ENCODE measurements around the gene STK39.

STK39 gene

DNA sequence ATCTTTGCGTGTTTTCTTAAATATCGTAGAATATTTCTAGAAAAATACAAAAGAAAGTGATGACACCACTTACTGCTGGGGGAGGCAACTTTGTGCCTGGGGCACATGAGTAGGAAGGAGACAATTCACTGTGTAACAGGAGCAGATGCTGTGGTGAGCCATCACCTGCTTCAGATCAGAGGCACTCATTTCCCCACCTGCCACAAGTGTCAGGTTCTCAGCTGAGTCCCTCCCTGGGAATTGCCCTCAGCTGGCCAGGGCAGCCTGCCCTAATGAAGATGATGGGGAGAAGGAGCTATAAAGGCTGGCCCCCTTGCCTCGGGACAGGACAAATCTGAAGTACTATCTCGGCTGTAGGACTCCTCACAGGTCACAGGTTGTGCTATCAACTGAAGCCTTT is 322.8 kb downstream of the STK39 start:
- intact Hi-C loops (cut with DNase I; ENCODE audit: low total_unique reads) = no loop called here
- Histone ChIP-seq H3K27ac (no peak overlapping the region), H3K4me1 (no peaks in the 10 kb centered on the region), H3K4me3 (no peak overlapping the region), H3K36me3 (no peaks in the 10 kb centered on the region), H3K27me3 (no peaks in the 10 kb centered on the region), H3K9me3 (no peaks in the 10 kb centered on the region)
- TF ChIP-seq, protein P1, sequence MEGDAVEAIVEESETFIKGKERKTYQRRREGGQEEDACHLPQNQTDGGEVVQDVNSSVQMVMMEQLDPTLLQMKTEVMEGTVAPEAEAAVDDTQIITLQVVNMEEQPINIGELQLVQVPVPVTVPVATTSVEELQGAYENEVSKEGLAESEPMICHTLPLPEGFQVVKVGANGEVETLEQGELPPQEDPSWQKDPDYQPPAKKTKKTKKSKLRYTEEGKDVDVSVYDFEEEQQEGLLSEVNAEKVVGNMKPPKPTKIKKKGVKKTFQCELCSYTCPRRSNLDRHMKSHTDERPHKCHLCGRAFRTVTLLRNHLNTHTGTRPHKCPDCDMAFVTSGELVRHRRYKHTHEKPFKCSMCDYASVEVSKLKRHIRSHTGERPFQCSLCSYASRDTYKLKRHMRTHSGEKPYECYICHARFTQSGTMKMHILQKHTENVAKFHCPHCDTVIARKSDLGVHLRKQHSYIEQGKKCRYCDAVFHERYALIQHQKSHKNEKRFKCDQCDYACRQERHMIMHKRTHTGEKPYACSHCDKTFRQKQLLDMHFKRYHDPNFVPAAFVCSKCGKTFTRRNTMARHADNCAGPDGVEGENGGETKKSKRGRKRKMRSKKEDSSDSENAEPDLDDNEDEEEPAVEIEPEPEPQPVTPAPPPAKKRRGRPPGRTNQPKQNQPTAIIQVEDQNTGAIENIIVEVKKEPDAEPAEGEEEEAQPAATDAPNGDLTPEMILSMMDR (IDR thresholded peaks at IDR 0.05) = no peak
- DNase-seq = no peak

GRCh38 chr2:167916756-167917155 is 330.6 kb downstream of the STK39 start:
- intact Hi-C loops (cut with DNase I; ENCODE audit: low total_unique reads) = no loop called here
- H3K27ac ChIP-seq = no peak overlapping the region

DNA sequence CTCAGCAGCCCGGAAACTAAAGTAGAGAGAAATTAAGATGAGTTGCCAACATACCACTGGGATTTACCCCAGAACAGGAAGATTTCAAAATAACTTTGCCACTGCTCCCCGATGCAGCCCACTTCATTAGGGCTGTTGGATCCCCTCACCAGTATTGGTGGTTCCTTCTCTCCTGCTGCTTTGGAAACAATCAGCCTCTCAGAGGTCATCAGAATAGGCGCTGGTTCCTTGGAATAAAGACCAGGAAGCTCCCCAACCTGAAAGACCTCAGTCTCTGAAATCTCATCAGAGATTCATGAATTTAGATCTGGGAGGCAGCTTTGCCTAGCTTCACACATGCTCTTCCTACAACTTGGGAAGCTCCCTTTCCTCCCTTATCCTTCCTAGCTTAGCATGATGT is 332.4 kb downstream of the STK39 start:
- Histone ChIP-seq H3K36me3 (no peaks in the 10 kb centered on the region), H3K4me1 (no peaks in the 10 kb centered on the region), H3K27ac (no peak overlapping the region), H3K9me3 (no peaks in the 10 kb centered on the region), H3K4me3 (no peak overlapping the region), H3K27me3 (no peaks in the 10 kb centered on the region)
- intact Hi-C loops (cut with DNase I; ENCODE audit: low total_unique reads) = no loop called here
- DNase-seq = no peak
- TF ChIP-seq, protein P1 (IDR thresholded peaks at IDR 0.05) = no peak

More at GRCh38 chr2:167916756-167917155, 330.6 kb downstream of the STK39 start:
- Histone ChIP-seq H3K36me3 (no peaks in the 10 kb centered on the region), H3K4me1 (no peaks in the 10 kb centered on the region), H3K27me3 (no peaks in the 10 kb centered on the region), H3K4me3 (no peak overlapping the region), H3K9me3 (no peaks in the 10 kb centered on the region)
- TF ChIP-seq, protein P1 (IDR thresholded peaks at IDR 0.05) = no peak
- DNase-seq = no peak

- no peak for DNase-seq
- Histone ChIP-seq H3K4me3 (no peak overlapping the region), H3K27ac (no peak overlapping the region), H3K27me3 (no peaks in the 10 kb centered on the region), H3K4me1 (no peaks in the 10 kb centered on the region), H3K9me3 (no peaks in the 10 kb centered on the region), H3K36me3 (no peaks in the 10 kb centered on the region)
- TF ChIP-seq, protein P1 (IDR thresholded peaks at IDR 0.05) = no peak
- intact Hi-C loops (cut with DNase I; ENCODE audit: low total_unique reads) = no loop called here
These were observed 338.6 kb downstream of the STK39 start for GRCh38 chr2:167908786-167909185.

DNA sequence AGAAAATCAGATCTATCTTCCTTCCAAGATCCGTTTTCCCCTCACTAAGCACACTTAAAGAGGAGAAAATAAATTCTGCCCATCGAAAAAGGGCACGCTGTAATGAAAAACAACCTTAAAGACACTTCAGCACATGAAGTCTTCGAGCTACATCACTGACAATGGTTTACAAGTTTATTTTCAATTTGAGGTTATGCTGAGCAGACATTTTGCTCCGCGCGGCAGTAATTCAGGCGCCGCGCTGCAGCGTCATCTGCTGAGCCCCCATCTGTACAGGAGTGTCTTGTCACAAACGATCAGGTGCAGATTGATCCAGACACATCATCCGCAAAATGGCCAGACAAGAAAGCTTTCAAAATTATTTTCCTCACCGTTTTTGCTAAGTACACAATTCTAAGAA is 341.7 kb downstream of the STK39 start:
- no peaks in the 10 kb centered on the region for H3K27me3 ChIP-seq
- H3K36me3 ChIP-seq = no peaks in the 10 kb centered on the region
- no peak overlapping the region for H3K4me3 ChIP-seq
- no peaks in the 10 kb centered on the region for H3K4me1 ChIP-seq
- DNase-seq = no peak
- TF ChIP-seq, protein P1 (IDR thresholded peaks at IDR 0.05) = no peak
- intact Hi-C loops (cut with DNase I; ENCODE audit: low total_unique reads) = no loop called here
- no peak overlapping the region for H3K27ac ChIP-seq
- no peaks in the 10 kb centered on the region for H3K9me3 ChIP-seq
